ENCODE measurements around the gene GRAMD1C. TPM values are rescaled to one million over a fixed set of nuclear protein-coding genes. Genes with fewer than 3 reads are reported as not detected.
A peak's percentile ranks its signal among the peaks of the same experiment; 100 is the strongest.

GRAMD1C gene
- total RNA-seq, 1 donor from 2014 or later, result 3.7 TPM

GRCh38 chr3:113839551-113839950 lies 963 bp downstream of the GRAMD1C start:
- FAIRE-seq (no peak), DNase-seq (ENCODE audit: low read depth) (no peak)
- H3K27ac ChIP-seq (ENCODE audit: low read depth, low read length), result no peak overlapping the region
- no peaks in the 10 kb centered on the region for H3K9me3 ChIP-seq (ENCODE audit: insufficient read depth, low read depth, low read length)
- no peaks in the 10 kb centered on the region for H3K4me1 ChIP-seq (ENCODE audit: insufficient read depth, low read length)
- H3K36me3 Mint-ChIP-seq (ENCODE audit: low read depth, unreplicated experiment), result no peaks in the 10 kb centered on the region
- H3K36me3 ChIP-seq (ENCODE audit: insufficient read depth, low read length), result no peaks in the 10 kb centered on the region
- H3K9me3 Mint-ChIP-seq (ENCODE audit: unreplicated experiment), result no peaks in the 10 kb centered on the region
- no peaks in the 10 kb centered on the region for H3K27me3 ChIP-seq (ENCODE audit: insufficient read depth, low read length)
- H3K9ac ChIP-seq (ENCODE audit: low read length), result peak overlapping the region; percentile 86
- no peaks in the 10 kb centered on the region for H3K79me2 ChIP-seq (ENCODE audit: insufficient read depth, low read length)
- peak overlapping the region; percentile 91 for H3K4me2 ChIP-seq (ENCODE audit: low read length)
- H3K4me3 ChIP-seq (ENCODE audit: insufficient read depth, low read depth, low read length), result peak overlapping the region; percentile 87
- no peaks in the 10 kb centered on the region for H3K4me1 Mint-ChIP-seq (ENCODE audit: low read depth, unreplicated experiment)
- H4K20me1 ChIP-seq (ENCODE audit: insufficient read depth, low read length), result no peaks in the 10 kb centered on the region
- H3K27ac Mint-ChIP-seq (ENCODE audit: unreplicated experiment), result no peak overlapping the region
- TF ChIP-seq CTCF (IDR thresholded peaks at IDR 0.05; ENCODE audit: insufficient read depth, low read depth, low read length) (no peak), EZH2 (IDR thresholded peaks at IDR 0.05; ENCODE audit: insufficient read depth, low read length) (no peak)
- no peaks in the 10 kb centered on the region for H3K27me3 Mint-ChIP-seq (ENCODE audit: low read depth, unreplicated experiment)
- no peak overlapping the region for H2AFZ ChIP-seq (ENCODE audit: low read depth, low read length)
- peak overlapping the region; percentile 89 for H3K4me3 Mint-ChIP-seq (ENCODE audit: unreplicated experiment)

GRCh38 chr3:113844622-113845222 lies 6.1 kb downstream of the GRAMD1C start:
- Mint-ChIP-seq H3K9me3 (ENCODE audit: unreplicated experiment) (no peaks in the 10 kb centered on the region), H3K4me3 (ENCODE audit: unreplicated experiment) (peak overlapping the region; percentile 6), H3K27ac (ENCODE audit: unreplicated experiment) (no peak overlapping the region), H3K4me1 (ENCODE audit: low read depth, unreplicated experiment) (no peaks in the 10 kb centered on the region), H3K27me3 (ENCODE audit: low read depth, unreplicated experiment) (no peaks in the 10 kb centered on the region), H3K36me3 (ENCODE audit: low read depth, unreplicated experiment) (no peaks in the 10 kb centered on the region)
- Histone ChIP-seq H2AFZ (ENCODE audit: low read depth, low read length) (no peak overlapping the region), H3K27ac (ENCODE audit: low read depth, low read length) (no peak overlapping the region), H3K27me3 (ENCODE audit: insufficient read depth, low read length) (no peaks in the 10 kb centered on the region), H4K20me1 (ENCODE audit: insufficient read depth, low read length) (no peaks in the 10 kb centered on the region), H3K79me2 (ENCODE audit: insufficient read depth, low read length) (no peaks in the 10 kb centered on the region), H3K9me3 (ENCODE audit: insufficient read depth, low read depth, low read length) (no peaks in the 10 kb centered on the region), H3K9ac (ENCODE audit: low read length) (no peak overlapping the region), H3K36me3 (ENCODE audit: insufficient read depth, low read length) (no peaks in the 10 kb centered on the region), H3K4me1 (ENCODE audit: insufficient read depth, low read length) (no peaks in the 10 kb centered on the region), H3K4me3 (ENCODE audit: insufficient read depth, low read depth, low read length) (no peak overlapping the region), H3K4me2 (ENCODE audit: low read length) (no peak overlapping the region)
- TF ChIP-seq EZH2 (IDR thresholded peaks at IDR 0.05; ENCODE audit: insufficient read depth, low read length), result no peak
- TF ChIP-seq CTCF (IDR thresholded peaks at IDR 0.05; ENCODE audit: insufficient read depth, low read depth, low read length), result peak; percentile 65
- FAIRE-seq, result no peak
- DNase-seq (ENCODE audit: low read depth), result peak; percentile 23

GRCh38 chr3:113847247-113847646 lies 8.7 kb downstream of the GRAMD1C start:
- H3K9me3 Mint-ChIP-seq (ENCODE audit: unreplicated experiment), result no peaks in the 10 kb centered on the region
- no peaks in the 10 kb centered on the region for H3K9me3 ChIP-seq (ENCODE audit: insufficient read depth, low read depth, low read length)
- TF ChIP-seq EZH2 (IDR thresholded peaks at IDR 0.05; ENCODE audit: insufficient read depth, low read length) (no peak), CTCF (IDR thresholded peaks at IDR 0.05; ENCODE audit: insufficient read depth, low read depth, low read length) (no peak)
- H3K4me3 ChIP-seq (ENCODE audit: insufficient read depth, low read depth, low read length), result no peak overlapping the region
- no peaks in the 10 kb centered on the region for H3K4me1 Mint-ChIP-seq (ENCODE audit: low read depth, unreplicated experiment)
- DNase-seq (ENCODE audit: low read depth) (no peak), FAIRE-seq (no peak)
- no peaks in the 10 kb centered on the region for H3K27me3 Mint-ChIP-seq (ENCODE audit: low read depth, unreplicated experiment)
- no peaks in the 10 kb centered on the region for H4K20me1 ChIP-seq (ENCODE audit: insufficient read depth, low read length)
- H2AFZ ChIP-seq (ENCODE audit: low read depth, low read length), result no peak overlapping the region
- no peak overlapping the region for H3K9ac ChIP-seq (ENCODE audit: low read length)
- no peaks in the 10 kb centered on the region for H3K36me3 ChIP-seq (ENCODE audit: insufficient read depth, low read length)
- peaks cover 3% of the 10 kb centered on the region for H3K36me3 Mint-ChIP-seq (ENCODE audit: low read depth, unreplicated experiment)
- no peak overlapping the region for H3K27ac ChIP-seq (ENCODE audit: low read depth, low read length)
- no peaks in the 10 kb centered on the region for H3K79me2 ChIP-seq (ENCODE audit: insufficient read depth, low read length)
- H3K27me3 ChIP-seq (ENCODE audit: insufficient read depth, low read length), result no peaks in the 10 kb centered on the region
- no peak overlapping the region for H3K4me3 Mint-ChIP-seq (ENCODE audit: unreplicated experiment)
- H3K27ac Mint-ChIP-seq (ENCODE audit: unreplicated experiment), result no peak overlapping the region
- H3K4me2 ChIP-seq (ENCODE audit: low read length), result no peak overlapping the region
- no peaks in the 10 kb centered on the region for H3K4me1 ChIP-seq (ENCODE audit: insufficient read depth, low read length)
